IMR-90 (cell line): ENCODE measurements around the gene PHF14. TPM values are rescaled to one million over a fixed set of nuclear protein-coding genes. Genes with fewer than 3 reads are reported as not detected.

ENCODE experiments used
- ATAC-seq: fragments of 200-7000 bp; cut with Tn5 transposase; 2 replicates; pipeline ENCODE4 v1.9.1; 2020; ENCODE audit warnings: low read depth, mild to moderate bottlenecking, moderate library complexity
- BruUV-seq: library from RNA; stranded (reverse); fragments of 400-500 nt; replicated peaks from 2 replicates; lab custom pipeline; 2021; lab: Mats Ljungman, UMichigan
- CTCF ChIA-PET: fragments of 300-600 bp; formaldehyde crosslinking; extraction: SDS; loops from one replicate; lab custom pipeline; 2021; ENCODE audit warnings: antibody characterized with exemption; lab: Yijun Ruan, JAX
- POLR2A ChIA-PET: fragments of 300-600 bp; sonication (Branson Sonifier 250); formaldehyde crosslinking; loops from one replicate; lab custom pipeline; 2022; ENCODE audit warnings: antibody characterized with exemption; ENCODE audit not compliant: unreplicated experiment; lab: Charles Lee
- DNase-seq: peaks from one replicate; pipeline ENCODE4 v3.0.0; 2013
- H2AFZ ChIP-seq: replicated peaks from 2 replicates; pipeline ENCODE3; 2013; ENCODE audit warnings: low read length, mild to moderate bottlenecking; ENCODE audit not compliant: poor library complexity
- H2AK5ac ChIP-seq: 2 replicates; pipeline ENCODE4 v1.6.1; 2013; ENCODE audit warnings: low read depth, low read length, inconsistent platforms
- H2AK9ac ChIP-seq: replicated peaks from 2 replicates; pipeline ENCODE3; 2013; ENCODE audit warnings: mild to moderate bottlenecking, low read depth, low read length, moderate library complexity; ENCODE audit not compliant: poor library complexity
- H2BK120ac ChIP-seq: 2 replicates; pipeline ENCODE4 v1.6.1; 2013; ENCODE audit warnings: low read depth, low read length, inconsistent platforms
- H2BK15ac ChIP-seq: 3 replicates; pipeline ENCODE4 v1.6.1; 2013; ENCODE audit warnings: low read depth, low read length, inconsistent platforms
- H2BK20ac ChIP-seq: 2 replicates; pipeline ENCODE4 v1.6.1; 2013; ENCODE audit warnings: low read depth, mild to moderate bottlenecking, inconsistent platforms, low read length, moderate library complexity
- H2BK5ac ChIP-seq: 2 replicates; pipeline ENCODE4 v1.6.1; 2013; ENCODE audit warnings: mild to moderate bottlenecking, low read depth, low read length, inconsistent platforms; ENCODE audit not compliant: poor library complexity, severe bottlenecking
- H3K14ac ChIP-seq: replicated peaks from 2 replicates; pipeline ENCODE4 v1.6.1; 2013; ENCODE audit warnings: low read depth, low read length, inconsistent platforms
- H3K18ac ChIP-seq: 2 replicates; pipeline ENCODE4 v1.6.1; 2013; ENCODE audit warnings: low read depth, low read length, control low read depth
- H3K23ac ChIP-seq: 2 replicates; pipeline ENCODE4 v1.6.1; 2013; ENCODE audit warnings: low read depth, low read length, inconsistent platforms
- H3K27ac ChIP-seq: 2 replicates; pipeline ENCODE4 v1.5.1; 2013; ENCODE audit warnings: mild to moderate bottlenecking, control low read depth, low read length; ENCODE audit not compliant: insufficient read depth
- H3K27me3 ChIP-seq: 2 replicates; pipeline ENCODE4 v1.6.1; 2013; ENCODE audit warnings: low read length; ENCODE audit not compliant: control insufficient read depth, insufficient read depth
- H3K36me3 ChIP-seq: 2 replicates; pipeline ENCODE4 v1.6.1; 2013; ENCODE audit warnings: low read length, mixed read lengths; ENCODE audit not compliant: control insufficient read depth, insufficient read depth
- H3K4ac ChIP-seq: 2 replicates; pipeline ENCODE4 v1.6.1; 2013; ENCODE audit warnings: low read depth, low read length, inconsistent platforms
- H3K4me1 ChIP-seq: 2 replicates; pipeline ENCODE4 v1.6.1; 2013; ENCODE audit warnings: low read length, mixed read lengths; ENCODE audit not compliant: control insufficient read depth, insufficient read depth
- H3K4me2 ChIP-seq: 2 replicates; pipeline ENCODE4 v1.6.1; 2013; ENCODE audit warnings: low read depth, mild to moderate bottlenecking, control low read depth, low read length, moderate library complexity
- H3K4me3 ChIP-seq: 2 replicates; pipeline ENCODE4 v1.5.1; 2013; ENCODE audit warnings: low read depth, mild to moderate bottlenecking, control low read depth, low read length, moderate library complexity; ENCODE audit not compliant: insufficient read depth
- H3K56ac ChIP-seq: 2 replicates; pipeline ENCODE4 v1.6.1; 2013; ENCODE audit warnings: low read length, inconsistent platforms; ENCODE audit not compliant: insufficient read depth; ENCODE audit errors: extremely low read depth
- H3K79me1 ChIP-seq, 2 experiments: 2 replicates each; pipeline ENCODE4 v1.6.1; 2013; ENCODE audit warnings: low read length in 2 of 2, inconsistent platforms in 1 of 2, low read depth in 1 of 2
- H3K9ac ChIP-seq: 2 replicates; pipeline ENCODE4 v1.6.1; 2013; ENCODE audit warnings: low read depth, low read length, control low read depth
- H3K9me1 ChIP-seq: 2 replicates; pipeline ENCODE4 v1.6.1; 2013; ENCODE audit warnings: low read length, inconsistent platforms; ENCODE audit not compliant: insufficient read depth
- H3K9me3 ChIP-seq: 2 replicates; pipeline ENCODE4 v1.6.1; 2013; ENCODE audit warnings: low read length; ENCODE audit not compliant: control insufficient read depth, insufficient read depth
- H4K20me1 ChIP-seq: 2 replicates; pipeline ENCODE4 v1.6.1; 2013; ENCODE audit warnings: low read length, inconsistent platforms; ENCODE audit not compliant: insufficient read depth
- H4K5ac ChIP-seq: 2 replicates; pipeline ENCODE4 v1.6.1; 2013; ENCODE audit warnings: mild to moderate bottlenecking, low read depth, low read length, control low read depth
- H4K8ac ChIP-seq, 2 experiments: 2 replicates each; pipeline ENCODE4 v1.6.1; 2013; ENCODE audit warnings: low read depth in 2 of 2, low read length in 2 of 2, control low read depth in 1 of 2, inconsistent platforms in 1 of 2
- H4K91ac ChIP-seq: 2 replicates; pipeline ENCODE4 v1.6.1; 2013; ENCODE audit warnings: low read depth, low read length, inconsistent platforms; ENCODE audit not compliant: insufficient read depth
- BHLHE40 ChIP-seq: fragments of 150-350 bp; IDR thresholded peaks from 2 replicates; pipeline ENCODE4 v1.6.1; 2016; ENCODE audit warnings: mild to moderate bottlenecking, low read depth, low read length
- CEBPB ChIP-seq: IDR thresholded peaks from 2 replicates; pipeline ENCODE4 v1.6.1; 2012; ENCODE audit warnings: low read depth, low read length, improper control_type of control experiment
- FOS ChIP-seq: fragments of 150-350 bp; IDR thresholded peaks from 2 replicates; pipeline ENCODE4 v1.6.1; 2016; ENCODE audit warnings: low read depth, low read length
- MAZ ChIP-seq: IDR thresholded peaks from 2 replicates; pipeline ENCODE4 v1.6.1; 2012; ENCODE audit warnings: low read depth, mild to moderate bottlenecking, low read length, improper control_type of control experiment, moderate library complexity, borderline replicate concordance
- MXI1 ChIP-seq: IDR thresholded peaks from 2 replicates; pipeline ENCODE4 v1.6.1; 2012; ENCODE audit warnings: low read depth, mild to moderate bottlenecking, low read length, moderate library complexity, borderline replicate concordance
- NFE2L2 ChIP-seq: fragments of 150-350 bp; IDR thresholded peaks from 2 replicates; pipeline ENCODE4 v1.6.1; 2016; ENCODE audit warnings: low read depth, mild to moderate bottlenecking, low read length
- RAD21 ChIP-seq: IDR thresholded peaks from 2 replicates; pipeline ENCODE4 v1.6.1; 2012; ENCODE audit warnings: low read length, improper control_type of control experiment
- SMC3 ChIP-seq: fragments of 150-350 bp; IDR thresholded peaks from 2 replicates; pipeline ENCODE4 v1.6.1; 2016; ENCODE audit warnings: low read depth, mild to moderate bottlenecking, antibody characterized with exemption, low read length, moderate library complexity
- dilution Hi-C: fragments of 300-500 bp; cut with HindIII; formaldehyde crosslinking; loops from one replicate; pipeline ENCODE4 v1.14.3; 2018; ENCODE audit warnings: low sequenced_read_pairs; ENCODE audit not compliant: unreplicated experiment
- in situ Hi-C: fragments of 300-500 bp; cut with MboI; formaldehyde crosslinking; loops from 3 replicates; pipeline ENCODE4 v1.14.3; 2019; ENCODE audit warnings: low sequenced_read_pairs, inconsistent platforms, mixed read lengths
- intact Hi-C: fragments of 100-400 bp; cut with micrococcal nuclease; formaldehyde crosslinking; loops from 2 replicates; pipeline ENCODE4 v1.10.0; 2022
- polyA plus RNA-seq, 3 experiments: library from polyadenylated mRNA; depleted of rRNA; stranded (reverse); fragments of >200 nt; gene quantifications; 2 replicates each; pipeline ENCODE4 v1.2.3, GENCODE V29; 2012; ENCODE audit warnings: low replicate concordance in 1 of 3
- total RNA-seq: library from RNA; depleted of rRNA; stranded (reverse); fragments of >200 nt; gene quantifications from 2 replicates; pipeline ENCODE4 v1.2.3, GENCODE V29; 2012
- TF ChIP-seq, protein P1 (sequence below): conservative IDR thresholded peaks from 2 replicates; pipeline ENCODE4 v1.5.1; 2012; ENCODE audit warnings: mild to moderate bottlenecking, low read depth, low read length, improper control_type of control experiment
- TF ChIP-seq, protein P2 (sequence below): fragments of 150-350 bp; IDR thresholded peaks from 2 replicates; pipeline ENCODE4 v1.6.1; 2017; ENCODE audit warnings: mild to moderate bottlenecking, antibody characterized with exemption, low read length, low read depth

Gene PHF14
- total and polyA plus RNA-seq, 2 of the 4 experiments (the other 2 are of a cell fraction): 8.7 to 17.2 TPM

DNA sequence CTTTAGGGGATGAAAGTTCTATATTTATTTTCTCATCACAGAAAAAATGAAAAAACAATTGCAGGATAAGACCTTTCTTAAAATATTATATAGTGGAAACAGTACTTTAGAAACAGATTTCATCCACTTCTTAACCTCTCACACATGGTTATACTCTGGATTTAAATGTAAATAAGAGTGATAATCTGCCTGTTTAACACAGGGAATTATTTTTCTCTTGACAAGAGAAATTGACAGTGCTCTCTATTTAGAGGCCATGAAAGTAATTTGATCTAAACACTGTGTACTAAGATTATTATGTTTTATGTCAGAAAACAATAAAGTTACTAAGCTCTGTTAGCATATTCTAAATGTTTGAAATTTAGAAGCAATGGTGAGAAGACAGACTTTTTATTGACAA is 88.4 kb downstream of the PHF14 start:
- no peak overlapping the region for H3K14ac ChIP-seq
- H3K27me3 ChIP-seq: no peaks in the 10 kb centered on the region
- H2BK15ac ChIP-seq: no peak overlapping the region
- H2AFZ ChIP-seq: no peak overlapping the region
- no TSS peak for BruUV-seq
- H3K79me1 ChIP-seq: no peaks in the 10 kb centered on the region
- dilution Hi-C loops: no loop called here
- H3K56ac ChIP-seq: no peak overlapping the region
- no peak overlapping the region for H2BK5ac ChIP-seq
- no peak overlapping the region for H3K27ac ChIP-seq
- no peak overlapping the region for H4K5ac ChIP-seq
- H2BK20ac ChIP-seq: no peak overlapping the region
- H3K9me1 ChIP-seq: no peaks in the 10 kb centered on the region
- no peaks in the 10 kb centered on the region for H3K9me3 ChIP-seq
- no peak overlapping the region for H4K91ac ChIP-seq
- TF ChIP-seq, protein P1, sequence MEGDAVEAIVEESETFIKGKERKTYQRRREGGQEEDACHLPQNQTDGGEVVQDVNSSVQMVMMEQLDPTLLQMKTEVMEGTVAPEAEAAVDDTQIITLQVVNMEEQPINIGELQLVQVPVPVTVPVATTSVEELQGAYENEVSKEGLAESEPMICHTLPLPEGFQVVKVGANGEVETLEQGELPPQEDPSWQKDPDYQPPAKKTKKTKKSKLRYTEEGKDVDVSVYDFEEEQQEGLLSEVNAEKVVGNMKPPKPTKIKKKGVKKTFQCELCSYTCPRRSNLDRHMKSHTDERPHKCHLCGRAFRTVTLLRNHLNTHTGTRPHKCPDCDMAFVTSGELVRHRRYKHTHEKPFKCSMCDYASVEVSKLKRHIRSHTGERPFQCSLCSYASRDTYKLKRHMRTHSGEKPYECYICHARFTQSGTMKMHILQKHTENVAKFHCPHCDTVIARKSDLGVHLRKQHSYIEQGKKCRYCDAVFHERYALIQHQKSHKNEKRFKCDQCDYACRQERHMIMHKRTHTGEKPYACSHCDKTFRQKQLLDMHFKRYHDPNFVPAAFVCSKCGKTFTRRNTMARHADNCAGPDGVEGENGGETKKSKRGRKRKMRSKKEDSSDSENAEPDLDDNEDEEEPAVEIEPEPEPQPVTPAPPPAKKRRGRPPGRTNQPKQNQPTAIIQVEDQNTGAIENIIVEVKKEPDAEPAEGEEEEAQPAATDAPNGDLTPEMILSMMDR: no peak
- no peak for TF ChIP-seq MAZ
- TF ChIP-seq SMC3: no peak
- TF ChIP-seq, protein P2, sequence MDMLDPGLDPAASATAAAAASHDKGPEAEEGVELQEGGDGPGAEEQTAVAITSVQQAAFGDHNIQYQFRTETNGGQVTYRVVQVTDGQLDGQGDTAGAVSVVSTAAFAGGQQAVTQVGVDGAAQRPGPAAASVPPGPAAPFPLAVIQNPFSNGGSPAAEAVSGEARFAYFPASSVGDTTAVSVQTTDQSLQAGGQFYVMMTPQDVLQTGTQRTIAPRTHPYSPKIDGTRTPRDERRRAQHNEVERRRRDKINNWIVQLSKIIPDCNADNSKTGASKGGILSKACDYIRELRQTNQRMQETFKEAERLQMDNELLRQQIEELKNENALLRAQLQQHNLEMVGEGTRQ: no peak
- no peak for TF ChIP-seq RAD21
- TF ChIP-seq BHLHE40: no peak
- TF ChIP-seq FOS: no peak
- TF ChIP-seq CEBPB: no peak
- TF ChIP-seq NFE2L2: no peak
- no peak for TF ChIP-seq MXI1
- no peaks in the 10 kb centered on the region for H4K20me1 ChIP-seq
- intact Hi-C loops: no loop called here
- H2AK9ac ChIP-seq: no peak overlapping the region
- no peak for ATAC-seq
- in situ Hi-C loops: no loop called here
- H3K9ac ChIP-seq: no peak overlapping the region
- no peak overlapping the region for H3K23ac ChIP-seq
- H3K4me2 ChIP-seq: no peak overlapping the region
- no peak overlapping the region for H4K8ac ChIP-seq
- no peak overlapping the region for H3K4me3 ChIP-seq
- H3K18ac ChIP-seq: no peak overlapping the region
- H3K4me1 ChIP-seq: no peaks in the 10 kb centered on the region
- no peak overlapping the region for H2AK5ac ChIP-seq
- no peak overlapping the region for H3K4ac ChIP-seq
- peaks cover 2% of the 10 kb centered on the region; the same call in 1 of the 2 replicates for H3K36me3 ChIP-seq
- DNase-seq: no peak
- H2BK120ac ChIP-seq: no peak overlapping the region
- CTCF ChIA-PET: no interaction called here
- POLR2A ChIA-PET: no interaction called here
